Peyer's patch (tissue), 4 donors: ENCODE data around the gene UNC93A. TPM values are rescaled to one million over a fixed set of nuclear protein-coding genes. Genes with fewer than 3 reads are reported as not detected.

ENCODE experiments used
- DNase-seq, 3 donors: peaks; one replicate each; pipeline ENCODE4 v3.0.0-alpha.2; 2017 to 2019
- H3K27ac ChIP-seq, 4 donors: fragments of 200-600 bp; sonication (generic); one replicate each; pipeline ENCODE4 v1.5.1; 2016 to 2019
- H3K27me3 ChIP-seq, 2 donors: fragments of 200-600 bp; sonication (generic); one replicate each; pipeline ENCODE4 v1.5.1; 2019
- H3K36me3 ChIP-seq, 3 donors: fragments of 200-600 bp; sonication (generic); one replicate each; pipeline ENCODE4 v1.5.1; 2016 to 2019
- H3K4me1 ChIP-seq, 4 donors: fragments of 200-600 bp; sonication (generic); one replicate each; pipeline ENCODE4 v1.5.1; 2016 to 2019
- H3K4me3 ChIP-seq, 4 donors: fragments of 200-600 bp; sonication (generic); 1 replicate in 3 of 4; 2 replicates in 1 of 4; pipeline ENCODE4 v1.5.1; 2016 to 2019; ENCODE audit warnings: mild to moderate bottlenecking in 1 of 4
- H3K9me3 ChIP-seq, 4 donors: fragments of 200-600 bp; sonication (generic); one replicate each; pipeline ENCODE4 v1.5.1; 2016 to 2019; ENCODE audit warnings: mild to moderate bottlenecking in 1 of 4
- POLR2A ChIP-seq, 2 donors: fragments of 450-650 bp; IDR thresholded peaks; one replicate each; pipeline ENCODE4 v1.5.1; 2017; ENCODE audit warnings: antibody characterized with exemption in 2 of 2, mild to moderate bottlenecking in 2 of 2, moderate library complexity in 2 of 2
- total RNA-seq, 4 donors: library from RNA; depleted of rRNA; stranded (reverse); fragments of >200 nt; gene quantifications; one replicate each; pipeline ENCODE4 v1.1.0, GENCODE V29; 2016
- TF ChIP-seq, protein P1 (sequence below), 6 experiments: fragments of 450-650 bp in 4 of 6; fragments of 200-600 bp in 2 of 6; sonication (generic) in 1 of 6; IDR thresholded peaks; one replicate each; pipeline ENCODE4 v1.5.1; 2017 to 2019; ENCODE audit warnings: antibody characterized with exemption in 6 of 6, mild to moderate bottlenecking in 3 of 6, moderate library complexity in 1 of 6

The UNC93A gene
- total RNA-seq, 4 donors from 2014 or later: 10.2 to 17.2 (median 11.5) TPM; not detected in 1

- Histone ChIP-seq H3K27ac (no peak overlapping the region), H3K4me1 (no peaks in the 10 kb centered on the region), H3K4me3 (no peak overlapping the region), H3K27me3 (no peaks in the 10 kb centered on the region), H3K36me3 (no peaks in the 10 kb centered on the region), H3K9me3 (no peaks in the 10 kb centered on the region)
- TF ChIP-seq, protein P1, sequence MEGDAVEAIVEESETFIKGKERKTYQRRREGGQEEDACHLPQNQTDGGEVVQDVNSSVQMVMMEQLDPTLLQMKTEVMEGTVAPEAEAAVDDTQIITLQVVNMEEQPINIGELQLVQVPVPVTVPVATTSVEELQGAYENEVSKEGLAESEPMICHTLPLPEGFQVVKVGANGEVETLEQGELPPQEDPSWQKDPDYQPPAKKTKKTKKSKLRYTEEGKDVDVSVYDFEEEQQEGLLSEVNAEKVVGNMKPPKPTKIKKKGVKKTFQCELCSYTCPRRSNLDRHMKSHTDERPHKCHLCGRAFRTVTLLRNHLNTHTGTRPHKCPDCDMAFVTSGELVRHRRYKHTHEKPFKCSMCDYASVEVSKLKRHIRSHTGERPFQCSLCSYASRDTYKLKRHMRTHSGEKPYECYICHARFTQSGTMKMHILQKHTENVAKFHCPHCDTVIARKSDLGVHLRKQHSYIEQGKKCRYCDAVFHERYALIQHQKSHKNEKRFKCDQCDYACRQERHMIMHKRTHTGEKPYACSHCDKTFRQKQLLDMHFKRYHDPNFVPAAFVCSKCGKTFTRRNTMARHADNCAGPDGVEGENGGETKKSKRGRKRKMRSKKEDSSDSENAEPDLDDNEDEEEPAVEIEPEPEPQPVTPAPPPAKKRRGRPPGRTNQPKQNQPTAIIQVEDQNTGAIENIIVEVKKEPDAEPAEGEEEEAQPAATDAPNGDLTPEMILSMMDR (IDR thresholded peaks at IDR 0.05): no peak
- no peak for TF ChIP-seq POLR2A (IDR thresholded peaks at IDR 0.05)
- no peak for DNase-seq
Measured at GRCh38 chr6:167324111-167324510, 33.0 kb downstream of the UNC93A start.

GRCh38 chr6:167325766-167326165 lies 34.7 kb downstream of the UNC93A start:
- H3K4me1 ChIP-seq: no peaks in the 10 kb centered on the region
- H3K4me3 ChIP-seq: no peak overlapping the region
- H3K27ac ChIP-seq: no peak overlapping the region
- no peak for DNase-seq
- no peaks in the 10 kb centered on the region for H3K9me3 ChIP-seq
- no peaks in the 10 kb centered on the region for H3K36me3 ChIP-seq
- no peaks in the 10 kb centered on the region for H3K27me3 ChIP-seq
- TF ChIP-seq POLR2A (IDR thresholded peaks at IDR 0.05): no peak
- TF ChIP-seq, protein P1 (IDR thresholded peaks at IDR 0.05): no peak

GRCh38 chr6:167327391-167327790 lies 36.3 kb downstream of the UNC93A start:
- no peak for DNase-seq
- Histone ChIP-seq H3K4me3 (no peak overlapping the region), H3K27ac (no peak overlapping the region), H3K27me3 (no peaks in the 10 kb centered on the region), H3K36me3 (no peaks in the 10 kb centered on the region), H3K4me1 (no peaks in the 10 kb centered on the region), H3K9me3 (no peaks in the 10 kb centered on the region)
- TF ChIP-seq POLR2A (IDR thresholded peaks at IDR 0.05): no peak
- TF ChIP-seq, protein P1 (IDR thresholded peaks at IDR 0.05): no peak

- Histone ChIP-seq H3K36me3 (no peaks in the 10 kb centered on the region), H3K4me3 (no peak overlapping the region), H3K27ac (no peak overlapping the region), H3K27me3 (no peaks in the 10 kb centered on the region), H3K9me3 (no peaks in the 10 kb centered on the region), H3K4me1 (no peaks in the 10 kb centered on the region)
- no peak for DNase-seq
- TF ChIP-seq, protein P1 (IDR thresholded peaks at IDR 0.05): no peak
- no peak for TF ChIP-seq POLR2A (IDR thresholded peaks at IDR 0.05)
Measured at GRCh38 chr6:167328086-167328485, 37.0 kb downstream of the UNC93A start.

- Histone ChIP-seq H3K36me3 (no peaks in the 10 kb centered on the region), H3K27ac (no peak overlapping the region), H3K4me3 (no peak overlapping the region), H3K9me3 (no peaks in the 10 kb centered on the region), H3K4me1 (no peaks in the 10 kb centered on the region), H3K27me3 (no peaks in the 10 kb centered on the region)
- TF ChIP-seq, protein P1 (IDR thresholded peaks at IDR 0.05): no peak
- no peak for TF ChIP-seq POLR2A (IDR thresholded peaks at IDR 0.05)
- no peak for DNase-seq
Measured at GRCh38 chr6:167329014-167329413, 37.9 kb downstream of the UNC93A start.

GRCh38 chr6:167330750-167331149 lies 39.6 kb downstream of the UNC93A start:
- Histone ChIP-seq H3K4me1 (no peaks in the 10 kb centered on the region), H3K36me3 (no peaks in the 10 kb centered on the region), H3K4me3 (no peak overlapping the region), H3K27ac (no peak overlapping the region), H3K27me3 (no peaks in the 10 kb centered on the region), H3K9me3 (no peaks in the 10 kb centered on the region)
- TF ChIP-seq, protein P1 (IDR thresholded peaks at IDR 0.05): no peak
- TF ChIP-seq POLR2A (IDR thresholded peaks at IDR 0.05): no peak
- DNase-seq: no peak
